Caco-2 (cell line): ENCODE measurements around the gene SIRT2. TPM values are rescaled to one million over a fixed set of nuclear protein-coding genes. Genes with fewer than 3 reads are reported as not detected.

Source experiments
- BruUV-seq: library from RNA; stranded (reverse); fragments of 400-500 nt; replicated peaks from 2 replicates; lab custom pipeline; 2021; lab: Mats Ljungman, UMichigan
- CTCF ChIA-PET: fragments of 300-600 bp; sonication (Branson Sonifier 250); formaldehyde crosslinking; loops from one replicate; lab custom pipeline; 2022; ENCODE audit warnings: antibody characterized with exemption; lab: Charles Lee
- POLR2A ChIA-PET: fragments of 300-600 bp; sonication (Branson Sonifier 250); formaldehyde crosslinking; loops from one replicate; lab custom pipeline; 2022; ENCODE audit warnings: antibody characterized with exemption; lab: Charles Lee
- DNase-seq, 2 experiments: peaks; one replicate each; pipeline versions ENCODE4 v3.0.0 to v3.0.0-alpha.2; 2020 to 2022
- H3K27me3 ChIP-seq: replicated peaks from 2 replicates; pipeline ENCODE4 v1.6.0; 2011; ENCODE audit warnings: low read length; ENCODE audit not compliant: control insufficient read depth, insufficient read depth
- H3K36me3 ChIP-seq: 2 replicates; pipeline ENCODE4 v1.5.1; 2011; ENCODE audit warnings: low read length; ENCODE audit not compliant: control insufficient read depth, insufficient read depth
- H3K4me1 ChIP-seq: fragments of 250-450 bp; sonication (Bioruptor Pico); 2 replicates; pipeline ENCODE4 v1.5.1; 2020; ENCODE audit warnings: mild to moderate bottlenecking
- H3K4me3 ChIP-seq: 2 replicates; pipeline ENCODE4 v1.5.1; 2011; ENCODE audit warnings: low read depth, mild to moderate bottlenecking, control low read depth, low read length
- H3K9me3 ChIP-seq: fragments of 250-450 bp; sonication (Bioruptor Pico); 2 replicates; pipeline ENCODE4 v1.5.1; 2020; ENCODE audit warnings: mild to moderate bottlenecking, moderate library complexity
- H3K27ac Mint-ChIP-seq: one replicate; pipeline ENCODE4 v1.8.0; 2022; ENCODE audit warnings: mixed read lengths; ENCODE audit not compliant: unreplicated experiment
- H3K27me3 Mint-ChIP-seq: one replicate; pipeline ENCODE4 v1.8.0; 2022; ENCODE audit warnings: mixed read lengths; ENCODE audit not compliant: insufficient read depth, unreplicated experiment
- H3K36me3 Mint-ChIP-seq: one replicate; pipeline ENCODE4 v1.8.0; 2022; ENCODE audit warnings: mild to moderate bottlenecking, mixed read lengths; ENCODE audit not compliant: insufficient read depth, unreplicated experiment
- H3K4me1 Mint-ChIP-seq: one replicate; pipeline ENCODE4 v1.8.0; 2022; ENCODE audit warnings: low read depth, mixed read lengths; ENCODE audit not compliant: unreplicated experiment
- H3K4me3 Mint-ChIP-seq: one replicate; pipeline ENCODE4 v1.8.0; 2022; ENCODE audit warnings: mild to moderate bottlenecking, moderate library complexity, mixed read lengths; ENCODE audit not compliant: unreplicated experiment
- H3K9me3 Mint-ChIP-seq: one replicate; pipeline ENCODE4 v1.8.0; 2022; ENCODE audit warnings: mixed read lengths; ENCODE audit not compliant: unreplicated experiment
- intact Hi-C: fragments of 100-400 bp; cut with micrococcal nuclease; formaldehyde crosslinking; loops from one replicate; pipeline ENCODE4 v1.10.0; 2022; ENCODE audit not compliant: unreplicated experiment
- total RNA-seq: library from RNA; stranded (reverse); gene quantifications from 2 replicates; pipeline ENCODE4 v1.2.3, GENCODE V29; 2022
- TF ChIP-seq, protein P1 (sequence below), 2 experiments: fragments of 200-600 bp in 1 of 2; IDR thresholded peaks; 1 replicate in 1 of 2; 2 replicates in 1 of 2; pipeline versions ENCODE4 v1.5.1 to v1.8.0; 2011 to 2022; ENCODE audit warnings: antibody characterized with exemption in 1 of 2, control low read depth in 1 of 2, inconsistent platforms in 1 of 2, low read depth in 1 of 2, low read length in 1 of 2, mild to moderate bottlenecking in 1 of 2, moderate library complexity in 1 of 2; ENCODE audit not compliant: insufficient read depth in 1 of 2, severe bottlenecking in 1 of 2, unreplicated experiment in 1 of 2

SIRT2 gene
- total RNA-seq, 1 experiment from 2014 or later, result 33.3 TPM

DNA sequence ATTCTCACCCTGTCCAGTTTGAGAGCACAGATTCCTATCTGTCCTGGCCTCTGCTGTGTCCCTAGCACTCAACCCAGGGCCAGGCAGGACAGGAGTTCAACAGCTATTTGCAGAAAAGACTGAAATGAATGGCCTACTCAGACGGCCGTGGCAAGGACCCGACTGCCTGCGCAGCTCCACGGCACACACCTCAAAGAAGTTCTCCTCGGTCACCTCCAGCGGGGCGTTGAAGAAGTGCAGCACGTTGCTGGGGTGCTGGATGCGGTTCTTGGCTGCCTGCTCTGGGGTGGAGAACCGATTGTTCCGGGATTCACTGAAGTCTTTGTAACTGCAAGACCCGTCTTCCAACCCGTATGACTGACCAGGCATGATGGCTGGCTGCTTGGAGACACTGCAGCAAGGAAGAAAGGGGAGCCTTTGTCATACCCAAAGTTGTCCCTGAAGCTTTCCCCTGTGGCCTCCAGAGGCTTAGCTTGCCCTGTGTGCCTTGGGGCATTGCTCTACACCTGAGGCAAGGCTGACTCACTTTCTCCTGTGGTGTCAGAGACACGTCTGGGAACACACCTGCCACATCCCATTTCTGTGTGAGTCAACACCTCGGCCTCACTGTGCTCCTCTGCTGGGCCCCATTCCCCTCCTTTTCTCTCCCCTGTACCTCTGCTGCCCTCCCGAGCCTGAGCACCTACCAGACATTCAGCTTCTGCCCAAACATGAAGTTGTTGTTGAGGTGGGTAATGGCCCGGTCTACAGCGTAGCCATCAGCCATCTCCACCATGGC, 61.0 kb downstream of the SIRT2 start:
- Histone ChIP-seq H3K36me3 (peaks cover 23% of the 10 kb centered on the region), H3K4me3 (no peak overlapping the region), H3K9me3 (no peaks in the 10 kb centered on the region), H3K4me1 (peaks cover 32% of the 10 kb centered on the region), H3K27me3 (no peaks in the 10 kb centered on the region)
- peaks cover 98% of the 10 kb centered on the region for H3K36me3 Mint-ChIP-seq
- TF ChIP-seq, protein P1, sequence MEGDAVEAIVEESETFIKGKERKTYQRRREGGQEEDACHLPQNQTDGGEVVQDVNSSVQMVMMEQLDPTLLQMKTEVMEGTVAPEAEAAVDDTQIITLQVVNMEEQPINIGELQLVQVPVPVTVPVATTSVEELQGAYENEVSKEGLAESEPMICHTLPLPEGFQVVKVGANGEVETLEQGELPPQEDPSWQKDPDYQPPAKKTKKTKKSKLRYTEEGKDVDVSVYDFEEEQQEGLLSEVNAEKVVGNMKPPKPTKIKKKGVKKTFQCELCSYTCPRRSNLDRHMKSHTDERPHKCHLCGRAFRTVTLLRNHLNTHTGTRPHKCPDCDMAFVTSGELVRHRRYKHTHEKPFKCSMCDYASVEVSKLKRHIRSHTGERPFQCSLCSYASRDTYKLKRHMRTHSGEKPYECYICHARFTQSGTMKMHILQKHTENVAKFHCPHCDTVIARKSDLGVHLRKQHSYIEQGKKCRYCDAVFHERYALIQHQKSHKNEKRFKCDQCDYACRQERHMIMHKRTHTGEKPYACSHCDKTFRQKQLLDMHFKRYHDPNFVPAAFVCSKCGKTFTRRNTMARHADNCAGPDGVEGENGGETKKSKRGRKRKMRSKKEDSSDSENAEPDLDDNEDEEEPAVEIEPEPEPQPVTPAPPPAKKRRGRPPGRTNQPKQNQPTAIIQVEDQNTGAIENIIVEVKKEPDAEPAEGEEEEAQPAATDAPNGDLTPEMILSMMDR (IDR thresholded peaks at IDR 0.05; ENCODE audit: insufficient read depth in 1 of 2, low read depth in 1 of 2, low read length in 1 of 2, severe bottlenecking in 1 of 2, unreplicated experiment in 1 of 2), result peak in 1 of 2 experiments; percentile 13
- no peaks in the 10 kb centered on the region for H3K9me3 Mint-ChIP-seq
- intact Hi-C loops, result loop anchor here (5.0 kb wide), 1 partner anchor 101 kb away; no protein-coding TSS in a partner anchor
- peak overlapping the region; percentile 65 for H3K27ac Mint-ChIP-seq
- DNase-seq, result peak; percentile 59 to 80
- BruUV-seq, result no TSS peak
- peak overlapping the region; percentile 12 for H3K4me3 Mint-ChIP-seq
- ChIA-PET CTCF (interaction anchor here (1.0 to 1.8 kb wide), 4 partner anchors 19 to 436 kb away, joined by 3 to 8 read pairs (median 4); partner anchors contain the start of genes FAM98C, MRPS12 and SARS2), POLR2A (interaction anchor here (0.7 to 1.8 kb wide), 8 partner anchors 11 to 101 kb away, joined by 3 to 15 read pairs (median 7); partner anchors contain the start of genes HNRNPL, MRPS12 and SARS2)
- peaks cover 25% of the 10 kb centered on the region for H3K4me1 Mint-ChIP-seq
- no peaks in the 10 kb centered on the region for H3K27me3 Mint-ChIP-seq

DNA sequence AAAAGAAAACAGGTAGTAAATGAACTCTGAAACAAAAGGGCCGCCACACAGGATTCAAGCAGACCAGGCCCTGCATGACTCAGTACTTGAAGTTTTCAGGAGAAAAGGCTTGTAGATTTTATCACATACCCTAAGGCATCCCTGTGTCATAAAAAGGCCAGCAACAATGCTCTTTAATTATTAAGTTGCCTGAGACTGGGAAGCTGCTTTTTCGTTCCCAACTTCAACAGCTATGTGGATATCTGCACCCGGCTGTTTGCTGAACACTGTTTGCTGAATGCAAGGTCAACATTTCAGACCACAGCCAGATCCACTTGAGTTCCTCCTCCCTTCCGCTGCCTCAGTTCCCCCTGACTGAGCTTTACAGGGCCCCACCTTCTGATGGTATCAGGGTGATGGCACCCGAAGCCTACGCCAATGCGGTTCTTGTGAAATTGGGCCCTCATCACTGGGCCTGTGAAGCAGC, 61.7 kb downstream of the SIRT2 start:
- peak overlapping the region; percentile 77 for H3K27ac Mint-ChIP-seq
- POLR2A ChIA-PET, result interaction anchor here (0.6 to 1.8 kb wide), 8 partner anchors 12 to 93 kb away, joined by 3 to 15 read pairs (median 7); partner anchors contain the start of genes HNRNPL, MRPS12 and SARS2
- no peaks in the 10 kb centered on the region for H3K27me3 ChIP-seq
- no TSS peak for BruUV-seq
- TF ChIP-seq, protein P1 (IDR thresholded peaks at IDR 0.05; ENCODE audit: insufficient read depth in 1 of 2, low read depth in 1 of 2, low read length in 1 of 2, severe bottlenecking in 1 of 2, unreplicated experiment in 1 of 2), result no peak
- DNase-seq, result peak; percentile 66 to 67
- no peaks in the 10 kb centered on the region for H3K27me3 Mint-ChIP-seq
- H3K36me3 ChIP-seq, result peaks cover 17% of the 10 kb centered on the region
- no peaks in the 10 kb centered on the region for H3K9me3 ChIP-seq
- intact Hi-C loops, result loop anchor here (2.0 to 5.0 kb wide), 2 partner anchors 100 to 201 kb away; no protein-coding TSS in a partner anchor
- CTCF ChIA-PET, result interaction anchor here (0.7 to 1.8 kb wide), 4 partner anchors 15 to 201 kb away, joined by 3 to 8 read pairs (median 4); partner anchors contain the start of genes MRPS12 and SARS2
- H3K4me3 Mint-ChIP-seq, result no peak overlapping the region
- no peaks in the 10 kb centered on the region for H3K9me3 Mint-ChIP-seq
- peaks cover 97% of the 10 kb centered on the region for H3K36me3 Mint-ChIP-seq
- H3K4me3 ChIP-seq, result no peak overlapping the region
- peaks cover 35% of the 10 kb centered on the region for H3K4me1 ChIP-seq
- peaks cover 25% of the 10 kb centered on the region for H3K4me1 Mint-ChIP-seq
